HUES48 (cell line): ENCODE results near the gene COL4A2.
"Not testable (repeated sequence)": the region's sequence is repeated elsewhere in the genome, so short reads cannot be mapped to it uniquely, and the experiment has no call there.

Experiments used
- H3K27ac ChIP-seq: one replicate; pipeline ENCODE4 v1.7.0; 2013; ENCODE audit warnings: low read depth, low read length, inconsistent platforms
- H3K27me3 ChIP-seq: 2 replicates; pipeline ENCODE4 v1.6.1; 2013; ENCODE audit warnings: mild to moderate bottlenecking, low read length; ENCODE audit not compliant: control insufficient read depth, insufficient read depth
- H3K36me3 ChIP-seq: 2 replicates; pipeline ENCODE4 v1.6.1; 2013; ENCODE audit warnings: low read length; ENCODE audit not compliant: control insufficient read depth, insufficient read depth
- H3K4me1 ChIP-seq: 2 replicates; pipeline ENCODE4 v1.6.1; 2013; ENCODE audit warnings: mild to moderate bottlenecking, low read length; ENCODE audit not compliant: control insufficient read depth, insufficient read depth
- H3K4me3 ChIP-seq: 2 replicates; pipeline ENCODE4 v1.5.1; 2013; ENCODE audit warnings: mild to moderate bottlenecking, low read depth, low read length
- H3K9ac ChIP-seq: 2 replicates; pipeline ENCODE4 v1.6.1; 2013; ENCODE audit warnings: mild to moderate bottlenecking, low read depth, low read length, moderate library complexity
- H3K9me3 ChIP-seq: 2 replicates; pipeline ENCODE4 v1.6.1; 2013; ENCODE audit warnings: low read length; ENCODE audit not compliant: control insufficient read depth, insufficient read depth

The COL4A2 gene

DNA sequence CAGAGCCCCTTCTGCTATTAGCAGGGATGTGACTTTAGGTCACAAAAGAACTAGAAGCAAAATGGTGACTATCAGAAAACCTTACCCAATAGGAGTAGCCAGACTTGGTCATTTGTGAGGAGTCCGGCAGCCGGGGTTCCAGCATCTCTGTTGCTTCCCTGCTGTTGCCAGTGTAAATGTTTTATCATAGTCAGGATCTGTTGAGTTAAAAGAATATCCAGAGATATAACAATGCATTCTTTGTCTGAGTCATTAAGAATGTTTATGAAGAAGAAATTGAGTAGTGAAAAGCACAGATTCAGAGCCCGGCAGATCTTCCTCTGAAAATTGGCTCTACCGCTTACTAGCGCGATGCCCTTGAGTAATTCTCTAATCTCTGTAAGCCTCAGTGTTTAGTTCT lies 84.2 kb downstream of the COL4A2 start:
- no peaks in the 10 kb centered on the region for H3K27me3 ChIP-seq
- H3K27ac ChIP-seq = no peak overlapping the region
- H3K4me3 ChIP-seq = no peak overlapping the region
- no peaks in the 10 kb centered on the region for H3K36me3 ChIP-seq
- H3K9me3 ChIP-seq = no peaks in the 10 kb centered on the region
- H3K9ac ChIP-seq = no peak overlapping the region
- H3K4me1 ChIP-seq = peaks cover 32% of the 10 kb centered on the region

DNA sequence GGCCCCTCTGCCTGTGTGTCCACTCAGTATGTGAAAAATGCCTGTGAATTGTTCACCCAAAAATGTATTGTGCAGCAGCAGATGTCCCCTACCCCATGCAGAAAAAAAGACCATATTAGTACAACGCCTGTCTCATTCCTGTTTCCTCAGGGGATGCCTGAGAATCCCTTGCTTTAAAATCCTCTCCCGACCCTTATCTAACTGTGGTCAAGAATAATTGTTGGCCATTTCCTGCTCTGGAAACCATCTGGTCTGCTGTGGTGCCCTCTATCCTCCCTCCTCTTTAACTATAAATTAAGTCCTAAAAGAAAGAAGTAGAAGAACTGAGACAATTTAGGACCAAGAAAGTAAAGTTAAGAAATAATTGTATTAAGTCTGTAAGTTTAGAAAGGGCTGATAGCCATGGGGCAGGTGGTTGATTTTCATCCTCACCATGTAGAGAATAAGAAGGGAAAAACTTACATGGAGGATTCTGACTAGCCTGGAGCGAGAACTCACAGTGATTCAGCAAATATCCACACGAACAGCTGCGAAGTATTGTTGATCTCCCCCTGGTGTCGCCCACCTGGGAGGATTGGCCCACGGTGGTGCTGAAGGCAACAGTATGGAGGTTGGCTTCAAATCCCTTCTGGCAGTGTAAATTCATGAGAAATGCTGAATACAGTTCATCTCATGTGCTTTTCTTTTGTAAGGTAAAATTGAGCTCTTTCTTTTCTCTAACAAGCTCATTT lies 85.6 kb downstream of the COL4A2 start:
- Histone ChIP-seq H3K9ac (no peak overlapping the region), H3K4me1 (peaks cover 26% of the 10 kb centered on the region), H3K36me3 (no peaks in the 10 kb centered on the region), H3K27me3 (no peaks in the 10 kb centered on the region), H3K9me3 (no peaks in the 10 kb centered on the region), H3K27ac (no peak overlapping the region), H3K4me3 (no peak overlapping the region)

DNA sequence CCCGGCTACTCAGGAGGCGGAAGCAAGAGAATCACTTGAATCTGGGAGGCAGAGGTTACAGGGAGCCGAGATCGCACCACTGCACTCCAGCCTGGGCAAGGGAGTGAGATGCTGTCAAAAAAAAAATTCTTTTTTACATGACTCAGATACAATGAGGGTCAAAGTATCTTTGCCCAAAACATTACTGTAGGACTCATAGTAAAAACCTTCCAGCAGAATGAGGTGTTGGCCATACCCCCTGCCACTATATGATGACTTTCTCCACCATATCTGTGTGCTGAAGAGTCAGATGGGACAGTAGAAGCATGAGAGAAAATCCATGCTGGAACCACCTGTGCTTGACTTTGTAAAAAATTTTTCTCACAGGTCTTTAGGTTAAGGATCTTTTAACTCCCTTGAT lies 86.7 kb downstream of the COL4A2 start:
- H3K9ac ChIP-seq = no peak overlapping the region
- H3K4me3 ChIP-seq = no peak overlapping the region
- H3K9me3 ChIP-seq = no peaks in the 10 kb centered on the region
- peaks cover 15% of the 10 kb centered on the region for H3K4me1 ChIP-seq
- H3K27me3 ChIP-seq = no peaks in the 10 kb centered on the region
- H3K27ac ChIP-seq = no peak overlapping the region
- H3K36me3 ChIP-seq = no peaks in the 10 kb centered on the region

- H3K27me3 ChIP-seq = no peaks in the 10 kb centered on the region
- H3K4me1 ChIP-seq = peaks cover 11% of the 10 kb centered on the region; the same call in 1 of the 2 replicates
- no peak overlapping the region for H3K27ac ChIP-seq
Observed at GRCh38 chr13:110394371-110394841, 87.3 kb downstream of the COL4A2 start.

GRCh38 chr13:110395616-110396015 lies 88.5 kb downstream of the COL4A2 start:
- H3K36me3 ChIP-seq, H3K27me3 ChIP-seq, H3K9me3 ChIP-seq, H3K4me1 ChIP-seq, H3K4me3 ChIP-seq, H3K27ac ChIP-seq, H3K9ac ChIP-seq: not testable (repeated sequence)

More at GRCh38 chr13:110394371-110394841, 87.3 kb downstream of the COL4A2 start:
- Histone ChIP-seq H3K4me3 (no peak overlapping the region), H3K36me3 (no peaks in the 10 kb centered on the region), H3K9me3 (no peaks in the 10 kb centered on the region), H3K9ac (no peak overlapping the region)

- Histone ChIP-seq H3K9ac (no peak overlapping the region), H3K27ac (no peak overlapping the region), H3K9me3 (no peaks in the 10 kb centered on the region), H3K36me3 (no peaks in the 10 kb centered on the region), H3K4me3 (no peak overlapping the region), H3K4me1 (peaks cover 4% of the 10 kb centered on the region; the same call in 1 of the 2 replicates), H3K27me3 (no peaks in the 10 kb centered on the region)
Observed at GRCh38 chr13:110396476-110396875, 89.4 kb downstream of the COL4A2 start.

DNA sequence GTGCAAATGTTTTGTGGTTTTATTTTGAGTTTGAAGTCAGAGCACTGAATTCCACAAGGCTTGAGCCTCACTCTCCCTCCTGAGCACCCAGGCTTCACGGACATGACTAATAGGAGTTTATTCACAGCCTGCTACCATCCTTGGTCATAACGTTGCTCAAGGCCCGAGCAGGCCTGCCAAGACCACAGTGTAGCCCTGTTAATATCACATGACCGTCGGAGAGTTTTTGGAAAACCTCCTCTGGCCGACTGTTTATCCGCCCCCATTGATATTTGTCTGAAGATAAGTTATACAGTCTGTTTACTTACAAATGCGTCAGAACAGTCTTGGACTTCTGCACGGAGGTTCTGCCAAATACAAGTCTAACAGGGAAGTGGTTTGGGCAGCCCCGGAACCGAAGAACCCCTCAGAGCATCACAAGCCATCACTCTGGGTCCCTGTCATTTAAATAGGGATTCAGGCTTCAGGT lies 89.9 kb downstream of the COL4A2 start:
- peaks cover 4% of the 10 kb centered on the region; the same call in 1 of the 2 replicates for H3K4me1 ChIP-seq
- no peak overlapping the region for H3K27ac ChIP-seq
- no peaks in the 10 kb centered on the region for H3K36me3 ChIP-seq
- no peaks in the 10 kb centered on the region for H3K9me3 ChIP-seq
- no peaks in the 10 kb centered on the region for H3K27me3 ChIP-seq
- H3K4me3 ChIP-seq = no peak overlapping the region
- no peak overlapping the region for H3K9ac ChIP-seq

- Histone ChIP-seq H3K4me1 (peaks cover 4% of the 10 kb centered on the region; the same call in 1 of the 2 replicates), H3K27ac (no peak overlapping the region), H3K27me3 (no peaks in the 10 kb centered on the region), H3K36me3 (no peaks in the 10 kb centered on the region), H3K9ac (no peak overlapping the region), H3K9me3 (no peaks in the 10 kb centered on the region), H3K4me3 (no peak overlapping the region)
Observed at GRCh38 chr13:110397436-110398115, 90.5 kb downstream of the COL4A2 start.

DNA sequence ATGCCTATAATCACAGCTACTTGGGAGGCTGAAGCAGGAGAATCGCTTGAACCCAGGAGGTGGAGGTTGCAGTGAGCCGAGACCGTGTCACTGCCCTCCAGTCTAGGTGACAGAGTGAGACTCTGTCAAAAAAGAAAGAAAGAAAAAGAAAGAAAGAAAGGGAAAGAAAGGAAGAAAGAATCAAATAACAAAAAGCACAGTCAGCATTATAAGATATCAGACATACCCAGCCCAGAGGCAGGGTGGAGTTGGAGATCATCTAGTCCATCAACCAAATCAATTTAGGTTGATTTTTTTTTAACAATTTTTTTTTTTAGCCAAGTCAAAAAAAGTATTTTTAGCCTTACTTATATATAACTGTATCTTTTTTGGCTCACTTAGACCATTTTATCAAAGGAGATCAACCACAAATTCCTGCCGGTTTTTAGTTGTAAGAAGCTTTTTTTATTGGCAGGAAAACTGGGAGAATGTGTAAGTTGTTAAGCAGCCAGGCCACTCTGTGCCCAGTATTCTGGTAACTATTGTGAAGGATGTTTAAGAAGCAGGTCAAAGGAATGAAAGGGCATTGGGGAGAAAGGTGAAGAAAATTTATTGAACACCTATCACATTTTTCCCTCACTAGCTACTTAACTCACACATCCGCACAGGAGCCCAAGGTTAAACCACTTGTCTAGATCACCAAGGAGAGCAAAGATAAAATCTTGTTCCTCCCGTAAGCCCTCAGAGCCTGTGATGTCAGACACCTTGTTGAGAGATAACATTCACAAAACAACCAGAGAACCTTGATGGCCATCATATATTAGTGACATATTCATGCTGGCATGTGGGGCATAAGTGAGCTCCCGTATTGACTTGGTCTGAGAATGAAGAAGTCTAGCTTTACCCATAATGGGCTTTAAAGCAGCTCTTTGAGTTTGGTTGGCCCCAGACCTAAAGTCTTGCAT lies 91.8 kb downstream of the COL4A2 start:
- Histone ChIP-seq H3K27me3 (no peaks in the 10 kb centered on the region), H3K27ac (no peak overlapping the region), H3K4me1 (no peaks in the 10 kb centered on the region), H3K9me3 (no peaks in the 10 kb centered on the region), H3K9ac (no peak overlapping the region), H3K4me3 (no peak overlapping the region), H3K36me3 (no peaks in the 10 kb centered on the region)

- no peak overlapping the region for H3K9ac ChIP-seq
- H3K27me3 ChIP-seq = no peaks in the 10 kb centered on the region
- no peaks in the 10 kb centered on the region for H3K36me3 ChIP-seq
- no peaks in the 10 kb centered on the region for H3K4me1 ChIP-seq
- H3K9me3 ChIP-seq = no peaks in the 10 kb centered on the region
- H3K27ac ChIP-seq = no peak overlapping the region
- no peak overlapping the region for H3K4me3 ChIP-seq
Observed at GRCh38 chr13:110399801-110400200, 92.7 kb downstream of the COL4A2 start.
